Measurements from ENCODE around the gene CENPF. TPM values are rescaled to one million over a fixed set of nuclear protein-coding genes. Genes with fewer than 3 reads are reported as not detected.

CENPF gene
- total RNA-seq, 1 donor from 2014 or later, result 20.8 TPM

- DNase-seq (ENCODE audit: low spot score), result no peak
- no peaks in the 10 kb centered on the region for H3K9me3 Mint-ChIP-seq (ENCODE audit: unreplicated experiment)
- H3K27me3 Mint-ChIP-seq (ENCODE audit: unreplicated experiment), result no peaks in the 10 kb centered on the region
- H3K27ac Mint-ChIP-seq (ENCODE audit: unreplicated experiment), result no peak overlapping the region
- H3K4me1 Mint-ChIP-seq (ENCODE audit: unreplicated experiment), result no peaks in the 10 kb centered on the region
- no peaks in the 10 kb centered on the region for H3K36me3 Mint-ChIP-seq (ENCODE audit: low read depth, unreplicated experiment)
- H3K4me3 Mint-ChIP-seq (ENCODE audit: unreplicated experiment), result no peak overlapping the region
- no peak for TF ChIP-seq CTCF (IDR thresholded peaks at IDR 0.05; ENCODE audit: unreplicated experiment)
Measured at GRCh38 chr1:214700437-214700836, 97.4 kb downstream of the CENPF start.

GRCh38 chr1:214702556-214702955 lies 99.6 kb downstream of the CENPF start:
- no peak for DNase-seq (ENCODE audit: low spot score)
- Mint-ChIP-seq H3K27ac (ENCODE audit: unreplicated experiment) (no peak overlapping the region), H3K36me3 (ENCODE audit: low read depth, unreplicated experiment) (no peaks in the 10 kb centered on the region), H3K4me1 (ENCODE audit: unreplicated experiment) (no peaks in the 10 kb centered on the region), H3K4me3 (ENCODE audit: unreplicated experiment) (no peak overlapping the region), H3K27me3 (ENCODE audit: unreplicated experiment) (no peaks in the 10 kb centered on the region), H3K9me3 (ENCODE audit: unreplicated experiment) (no peaks in the 10 kb centered on the region)
- no peak for TF ChIP-seq CTCF (IDR thresholded peaks at IDR 0.05; ENCODE audit: unreplicated experiment)

- no peak for DNase-seq (ENCODE audit: low spot score)
- no peaks in the 10 kb centered on the region for H3K36me3 Mint-ChIP-seq (ENCODE audit: low read depth, unreplicated experiment)
Measured at GRCh38 chr1:214707306-214708087, 104.5 kb downstream of the CENPF start.

GRCh38 chr1:214708321-214708955 lies 105.4 kb downstream of the CENPF start:
- Mint-ChIP-seq H3K9me3 (ENCODE audit: unreplicated experiment) (no peaks in the 10 kb centered on the region), H3K4me1 (ENCODE audit: unreplicated experiment) (no peaks in the 10 kb centered on the region)

More at GRCh38 chr1:214707306-214708087, 104.5 kb downstream of the CENPF start:
- Mint-ChIP-seq H3K27ac (ENCODE audit: unreplicated experiment) (no peak overlapping the region), H3K27me3 (ENCODE audit: unreplicated experiment) (no peaks in the 10 kb centered on the region), H3K4me1 (ENCODE audit: unreplicated experiment) (no peaks in the 10 kb centered on the region), H3K9me3 (ENCODE audit: unreplicated experiment) (no peaks in the 10 kb centered on the region), H3K4me3 (ENCODE audit: unreplicated experiment) (no peak overlapping the region)
- no peak for TF ChIP-seq CTCF (IDR thresholded peaks at IDR 0.05; ENCODE audit: unreplicated experiment)

More at GRCh38 chr1:214708321-214708955, 105.4 kb downstream of the CENPF start:
- H3K27ac Mint-ChIP-seq (ENCODE audit: unreplicated experiment), result no peak overlapping the region
- H3K36me3 Mint-ChIP-seq (ENCODE audit: low read depth, unreplicated experiment), result no peaks in the 10 kb centered on the region
- no peak overlapping the region for H3K4me3 Mint-ChIP-seq (ENCODE audit: unreplicated experiment)
- no peak for TF ChIP-seq CTCF (IDR thresholded peaks at IDR 0.05; ENCODE audit: unreplicated experiment)
- H3K27me3 Mint-ChIP-seq (ENCODE audit: unreplicated experiment), result no peaks in the 10 kb centered on the region
- no peak for DNase-seq (ENCODE audit: low spot score)
